GM12865 (cell line): Measurements from ENCODE around the gene DENND1B.

Source experiments
- DNase-seq: peaks from one replicate; pipeline ENCODE4 v3.0.0; 2010; ENCODE audit warnings: low read depth
- H3K4me3 ChIP-seq: 2 replicates; pipeline ENCODE4 v1.5.1; 2011; ENCODE audit warnings: mild to moderate bottlenecking, low read depth, low read length, control low read depth
- TF ChIP-seq, protein P1 (sequence below): IDR thresholded peaks from 2 replicates; pipeline ENCODE4 v1.5.1; 2011; ENCODE audit warnings: low read length, control low read depth, low read depth, inconsistent platforms; ENCODE audit not compliant: insufficient read depth; ENCODE audit errors: missing control alignments

The DENND1B gene

GRCh38 chr1:197775282-197776262 lies at the start of gene DENND1B:
Gene DENND1B, minus strand, starts transcription at chr1:197775480. Its CDS starts 325 bp downstream, at chr1:197775155.
- H3K4me3 ChIP-seq = peak within 1 kb of the TSS; percentile 59
- DNase-seq = peak; percentile 90
- TF ChIP-seq, protein P1, sequence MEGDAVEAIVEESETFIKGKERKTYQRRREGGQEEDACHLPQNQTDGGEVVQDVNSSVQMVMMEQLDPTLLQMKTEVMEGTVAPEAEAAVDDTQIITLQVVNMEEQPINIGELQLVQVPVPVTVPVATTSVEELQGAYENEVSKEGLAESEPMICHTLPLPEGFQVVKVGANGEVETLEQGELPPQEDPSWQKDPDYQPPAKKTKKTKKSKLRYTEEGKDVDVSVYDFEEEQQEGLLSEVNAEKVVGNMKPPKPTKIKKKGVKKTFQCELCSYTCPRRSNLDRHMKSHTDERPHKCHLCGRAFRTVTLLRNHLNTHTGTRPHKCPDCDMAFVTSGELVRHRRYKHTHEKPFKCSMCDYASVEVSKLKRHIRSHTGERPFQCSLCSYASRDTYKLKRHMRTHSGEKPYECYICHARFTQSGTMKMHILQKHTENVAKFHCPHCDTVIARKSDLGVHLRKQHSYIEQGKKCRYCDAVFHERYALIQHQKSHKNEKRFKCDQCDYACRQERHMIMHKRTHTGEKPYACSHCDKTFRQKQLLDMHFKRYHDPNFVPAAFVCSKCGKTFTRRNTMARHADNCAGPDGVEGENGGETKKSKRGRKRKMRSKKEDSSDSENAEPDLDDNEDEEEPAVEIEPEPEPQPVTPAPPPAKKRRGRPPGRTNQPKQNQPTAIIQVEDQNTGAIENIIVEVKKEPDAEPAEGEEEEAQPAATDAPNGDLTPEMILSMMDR = no peak

DNA sequence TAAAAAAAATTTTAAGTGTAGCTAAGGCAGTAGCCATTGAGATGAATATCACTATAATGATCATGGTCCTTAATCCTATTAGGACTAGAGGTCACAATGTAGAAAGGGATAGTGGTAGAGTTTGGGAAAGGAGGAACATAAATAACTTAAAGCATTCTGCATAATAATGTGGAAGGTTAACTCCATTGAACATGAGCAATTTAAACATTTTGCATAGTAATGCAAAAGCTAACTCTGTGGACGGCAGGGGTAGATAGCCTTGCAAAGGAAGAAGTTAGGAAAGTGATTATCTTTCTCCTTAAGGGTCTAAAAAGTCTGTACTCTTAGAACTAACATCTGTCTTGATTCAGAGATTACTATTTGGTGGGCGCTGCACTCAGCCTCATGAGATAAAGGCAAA lies 39.0 kb upstream of the DENND1B start:
- TF ChIP-seq, protein P1 = no peak
- DNase-seq = no peak

GRCh38 chr1:197813741-197814140 lies 38.5 kb upstream of the DENND1B start:
- DNase-seq = no peak
- TF ChIP-seq, protein P1 = no peak
- no peak overlapping the region for H3K4me3 ChIP-seq

More for the DNA sequence above, 39.0 kb upstream of the DENND1B start:
- no peak overlapping the region for H3K4me3 ChIP-seq

- DNase-seq = no peak
- TF ChIP-seq, protein P1 = no peak
- no peak overlapping the region for H3K4me3 ChIP-seq
Measured at GRCh38 chr1:197811769-197812168, 36.5 kb upstream of the DENND1B start.

DNA sequence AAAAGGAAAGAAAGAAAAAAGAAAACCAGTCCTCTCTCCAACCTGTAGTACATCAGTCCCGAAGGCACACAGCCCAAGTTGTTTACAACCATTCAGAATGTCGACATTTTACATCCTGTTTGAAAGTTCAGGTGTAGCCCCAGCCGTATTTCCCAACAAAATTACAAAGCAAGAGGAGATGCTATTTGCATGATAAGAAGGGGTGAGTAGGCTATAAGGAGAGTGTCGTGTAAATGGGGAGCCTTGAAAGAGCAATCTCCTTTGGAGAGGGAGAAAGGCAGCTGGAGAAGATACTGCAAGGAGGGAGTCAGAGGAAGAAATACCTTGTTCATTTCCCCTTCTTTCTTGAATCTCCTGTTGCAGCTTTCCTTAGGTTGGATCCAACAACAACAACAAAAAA lies 35.5 kb upstream of the DENND1B start:
- DNase-seq = no peak
- no peak overlapping the region for H3K4me3 ChIP-seq
- TF ChIP-seq, protein P1 = no peak

DNA sequence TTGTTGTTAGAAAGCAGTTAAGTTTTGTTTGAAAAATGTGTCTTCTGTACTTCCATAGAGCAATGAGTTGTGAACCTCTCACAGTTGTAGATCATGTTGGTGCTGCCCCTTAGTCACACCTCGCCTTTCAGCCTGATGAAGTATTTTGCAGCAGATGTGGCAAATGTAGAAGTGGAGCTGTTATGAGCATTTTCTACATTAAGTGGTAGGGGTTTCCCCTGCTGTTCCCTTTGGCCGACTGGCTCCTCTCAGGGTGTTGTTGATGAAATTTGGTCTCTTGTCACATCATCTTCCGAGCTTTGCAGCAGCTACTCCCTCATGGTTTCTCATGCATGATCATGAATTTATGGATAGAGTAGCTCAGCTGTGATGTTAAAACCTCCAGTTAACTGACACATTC lies 33.6 kb upstream of the DENND1B start:
- no peak overlapping the region for H3K4me3 ChIP-seq
- DNase-seq = peak; percentile 37
- TF ChIP-seq, protein P1 = no peak
